ENCODE data around the gene ATXN7L1. TPM values are rescaled to one million over a fixed set of nuclear protein-coding genes. Genes with fewer than 3 reads are reported as not detected.

The ATXN7L1 gene
- total and polyA plus RNA-seq, 2 donors = 7.2 to 7.8 TPM

GRCh38 chr7:105840981-105841749 is 35.2 kb downstream of the ATXN7L1 start:
- no peaks in the 10 kb centered on the region for H3K27me3 ChIP-seq (ENCODE audit: control insufficient read depth in 2 of 2, insufficient read depth in 1 of 2, low read length in 1 of 2)
- peak overlapping the region in 1 of 2 donors; percentile 68 for H3K27ac ChIP-seq (ENCODE audit: low read depth in 1 of 2, low read length in 1 of 2)
- no peaks in the 10 kb centered on the region for H3K36me3 ChIP-seq (ENCODE audit: control insufficient read depth in 2 of 2, insufficient read depth in 2 of 2, low read length in 1 of 2)
- H3K4me1 ChIP-seq (ENCODE audit: control insufficient read depth in 2 of 2, insufficient read depth in 2 of 2, low read length in 2 of 2) = peaks cover 0 to 20% of the 10 kb centered on the region in 2 donors
- 95% methylated on average over 8 of the region's 8 CpGs for WGBS
- no peak overlapping the region for H3K4me3 ChIP-seq (ENCODE audit: low read length in 2 of 2)
- H3K9me3 ChIP-seq (ENCODE audit: control insufficient read depth in 2 of 2, insufficient read depth in 1 of 2, low read length in 1 of 2) = peaks cover 0 to 5% of the 10 kb centered on the region in 2 donors
- DNase-seq (ENCODE audit: low read depth in 6 of 9, low spot score in 9 of 9) = no peak

- no peak for DNase-seq (ENCODE audit: low read depth in 6 of 9, low spot score in 9 of 9)
- 97% methylated on average over 2 of the region's 2 CpGs for WGBS
- no peak overlapping the region for H3K4me3 ChIP-seq (ENCODE audit: low read length in 2 of 2)
- no peak overlapping the region for H3K27ac ChIP-seq (ENCODE audit: low read depth in 1 of 2, low read length in 1 of 2)
- H3K27me3 ChIP-seq (ENCODE audit: control insufficient read depth in 2 of 2, insufficient read depth in 1 of 2, low read length in 1 of 2) = no peaks in the 10 kb centered on the region
- H3K4me1 ChIP-seq (ENCODE audit: control insufficient read depth in 2 of 2, insufficient read depth in 2 of 2, low read length in 2 of 2) = peaks cover 0 to 20% of the 10 kb centered on the region in 2 donors
- H3K9me3 ChIP-seq (ENCODE audit: control insufficient read depth in 2 of 2, insufficient read depth in 1 of 2, low read length in 1 of 2) = peaks cover 0 to 5% of the 10 kb centered on the region in 2 donors
- H3K36me3 ChIP-seq (ENCODE audit: control insufficient read depth in 2 of 2, insufficient read depth in 2 of 2, low read length in 1 of 2) = no peaks in the 10 kb centered on the region
Measured at GRCh38 chr7:105839266-105839665, 37.1 kb downstream of the ATXN7L1 start.

GRCh38 chr7:105838627-105839231 is 37.7 kb downstream of the ATXN7L1 start:
- DNase-seq (ENCODE audit: low read depth in 6 of 9, low spot score in 9 of 9) = no peak
- WGBS = 89% methylated on average over 10 of the region's 10 CpGs
- H3K4me1 ChIP-seq (ENCODE audit: control insufficient read depth in 2 of 2, insufficient read depth in 2 of 2, low read length in 2 of 2) = peaks cover 0 to 20% of the 10 kb centered on the region in 2 donors
- peak overlapping the region in 1 of 2 donors; percentile 53 for H3K27ac ChIP-seq (ENCODE audit: low read depth in 1 of 2, low read length in 1 of 2)
- H3K36me3 ChIP-seq (ENCODE audit: control insufficient read depth in 2 of 2, insufficient read depth in 2 of 2, low read length in 1 of 2) = no peaks in the 10 kb centered on the region
- H3K9me3 ChIP-seq (ENCODE audit: control insufficient read depth in 2 of 2, insufficient read depth in 1 of 2, low read length in 1 of 2) = peaks cover 0 to 5% of the 10 kb centered on the region in 2 donors
- no peak overlapping the region for H3K4me3 ChIP-seq (ENCODE audit: low read length in 2 of 2)
- H3K27me3 ChIP-seq (ENCODE audit: control insufficient read depth in 2 of 2, insufficient read depth in 1 of 2, low read length in 1 of 2) = no peaks in the 10 kb centered on the region

- DNase-seq (ENCODE audit: low read depth in 6 of 9, low spot score in 9 of 9) = no peak
Measured at GRCh38 chr7:105837765-105838626, 38.4 kb downstream of the ATXN7L1 start.

DNA sequence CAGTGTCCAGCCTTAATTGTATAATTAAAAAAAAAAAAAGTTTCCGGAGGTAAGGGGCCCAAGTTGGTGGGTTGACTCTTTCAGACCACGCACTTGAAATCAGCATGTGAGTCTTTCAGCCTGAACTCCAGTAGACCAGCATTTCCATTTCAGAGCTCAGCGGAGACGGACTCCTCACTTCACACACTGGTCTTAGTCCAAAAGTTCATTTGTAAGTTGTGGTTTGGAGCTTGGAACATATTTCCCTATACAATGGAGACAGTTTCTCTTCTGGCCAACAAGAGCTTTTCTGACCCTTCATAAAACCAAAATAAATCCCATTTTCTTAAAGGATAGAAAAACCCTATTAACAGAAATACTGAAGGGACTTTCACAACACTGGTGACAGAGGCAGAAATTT is 41.0 kb downstream of the ATXN7L1 start:
- H3K27ac ChIP-seq (ENCODE audit: low read depth in 1 of 2, low read length in 1 of 2) = no peak overlapping the region

More at GRCh38 chr7:105837765-105838626, 38.4 kb downstream of the ATXN7L1 start:
- Histone ChIP-seq H3K36me3 (ENCODE audit: control insufficient read depth in 2 of 2, insufficient read depth in 2 of 2, low read length in 1 of 2) (no peaks in the 10 kb centered on the region), H3K4me1 (ENCODE audit: control insufficient read depth in 2 of 2, insufficient read depth in 2 of 2, low read length in 2 of 2) (peaks cover 0 to 20% of the 10 kb centered on the region in 2 donors), H3K9me3 (ENCODE audit: control insufficient read depth in 2 of 2, insufficient read depth in 1 of 2, low read length in 1 of 2) (no peaks in the 10 kb centered on the region), H3K27me3 (ENCODE audit: control insufficient read depth in 2 of 2, insufficient read depth in 1 of 2, low read length in 1 of 2) (no peaks in the 10 kb centered on the region), H3K4me3 (ENCODE audit: low read length in 2 of 2) (no peak overlapping the region), H3K27ac (ENCODE audit: low read depth in 1 of 2, low read length in 1 of 2) (peak overlapping the region in 1 of 2 donors; percentile 28)
- WGBS = 94% methylated on average over 22 of the region's 22 CpGs

DNA sequence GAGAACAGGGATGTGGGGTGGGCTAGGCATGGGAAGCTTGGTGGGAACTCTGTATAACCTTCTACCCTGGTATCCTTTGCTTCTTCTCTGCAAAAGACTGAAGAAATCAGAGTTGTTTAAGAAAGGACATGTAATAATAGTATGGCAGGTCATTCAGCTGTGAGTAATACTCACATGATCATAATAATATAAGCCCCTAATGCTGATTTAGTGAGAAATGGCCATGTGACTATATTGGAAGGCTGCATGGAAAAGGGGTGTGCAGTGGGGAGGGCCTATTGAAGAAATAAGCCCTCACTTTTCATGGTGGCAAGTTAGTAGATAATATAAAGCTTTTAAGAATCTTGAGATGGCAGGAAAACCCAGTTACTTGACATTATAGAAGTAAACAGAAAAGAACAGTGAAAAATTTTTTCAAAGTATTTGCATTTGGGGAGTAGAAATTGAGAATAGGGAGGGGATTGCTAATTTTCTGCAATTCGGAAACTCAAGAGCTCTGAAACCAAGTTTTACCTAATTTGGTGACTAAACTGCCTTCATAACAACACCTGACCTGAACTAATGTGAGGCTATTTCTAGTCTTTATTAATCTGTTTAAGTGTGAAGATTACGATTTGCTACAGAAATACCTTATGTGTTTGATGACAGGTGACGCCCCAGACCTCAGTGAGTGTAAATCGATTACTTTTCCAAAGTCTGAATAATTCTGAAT is 44.4 kb downstream of the ATXN7L1 start:
- Histone ChIP-seq H3K27ac (ENCODE audit: low read depth in 1 of 2, low read length in 1 of 2) (no peak overlapping the region), H3K36me3 (ENCODE audit: control insufficient read depth in 2 of 2, insufficient read depth in 2 of 2, low read length in 1 of 2) (no peaks in the 10 kb centered on the region), H3K4me1 (ENCODE audit: control insufficient read depth in 2 of 2, insufficient read depth in 2 of 2, low read length in 2 of 2) (peaks cover 0 to 6% of the 10 kb centered on the region in 2 donors), H3K27me3 (ENCODE audit: control insufficient read depth in 2 of 2, insufficient read depth in 1 of 2, low read length in 1 of 2) (no peaks in the 10 kb centered on the region), H3K9me3 (ENCODE audit: control insufficient read depth in 2 of 2, insufficient read depth in 1 of 2, low read length in 1 of 2) (no peaks in the 10 kb centered on the region), H3K4me3 (ENCODE audit: low read length in 2 of 2) (no peak overlapping the region)
- WGBS = 96% methylated on average over 4 of the region's 4 CpGs
- no peak for DNase-seq (ENCODE audit: low read depth in 6 of 9, low spot score in 9 of 9)

More for the DNA sequence above, 41.0 kb downstream of the ATXN7L1 start:
- Histone ChIP-seq H3K36me3 (ENCODE audit: control insufficient read depth in 2 of 2, insufficient read depth in 2 of 2, low read length in 1 of 2) (no peaks in the 10 kb centered on the region), H3K4me1 (ENCODE audit: control insufficient read depth in 2 of 2, insufficient read depth in 2 of 2, low read length in 2 of 2) (peaks cover 0 to 19% of the 10 kb centered on the region in 2 donors), H3K9me3 (ENCODE audit: control insufficient read depth in 2 of 2, insufficient read depth in 1 of 2, low read length in 1 of 2) (no peaks in the 10 kb centered on the region), H3K27me3 (ENCODE audit: control insufficient read depth in 2 of 2, insufficient read depth in 1 of 2, low read length in 1 of 2) (no peaks in the 10 kb centered on the region), H3K4me3 (ENCODE audit: low read length in 2 of 2) (no peak overlapping the region)
- WGBS = 99% methylated on average over 4 of the region's 4 CpGs
- DNase-seq (ENCODE audit: low read depth in 6 of 9, low spot score in 9 of 9) = no peak

- WGBS = 98% methylated on average over 3 of the region's 3 CpGs
- no peaks in the 10 kb centered on the region for H3K27me3 ChIP-seq (ENCODE audit: control insufficient read depth in 2 of 2, insufficient read depth in 1 of 2, low read length in 1 of 2)
- no peak for DNase-seq (ENCODE audit: low read depth in 6 of 9, low spot score in 9 of 9)
- no peaks in the 10 kb centered on the region for H3K9me3 ChIP-seq (ENCODE audit: control insufficient read depth in 2 of 2, insufficient read depth in 1 of 2, low read length in 1 of 2)
- H3K36me3 ChIP-seq (ENCODE audit: control insufficient read depth in 2 of 2, insufficient read depth in 2 of 2, low read length in 1 of 2) = no peaks in the 10 kb centered on the region
- H3K4me1 ChIP-seq (ENCODE audit: control insufficient read depth in 2 of 2, insufficient read depth in 2 of 2, low read length in 2 of 2) = peaks cover 0 to 6% of the 10 kb centered on the region in 2 donors
- no peak overlapping the region for H3K4me3 ChIP-seq (ENCODE audit: low read length in 2 of 2)
- H3K27ac ChIP-seq (ENCODE audit: low read depth in 1 of 2, low read length in 1 of 2) = no peak overlapping the region
Measured at GRCh38 chr7:105831302-105831620, 45.1 kb downstream of the ATXN7L1 start.

- H3K9me3 ChIP-seq (ENCODE audit: control insufficient read depth in 2 of 2, insufficient read depth in 1 of 2, low read length in 1 of 2) = no peaks in the 10 kb centered on the region
- no peak for DNase-seq (ENCODE audit: low read depth in 6 of 9, low spot score in 9 of 9)
- WGBS = 64% methylated on average over 6 of the region's 6 CpGs
- H3K27ac ChIP-seq (ENCODE audit: low read depth in 1 of 2, low read length in 1 of 2) = no peak overlapping the region
- H3K4me1 ChIP-seq (ENCODE audit: control insufficient read depth in 2 of 2, insufficient read depth in 2 of 2, low read length in 2 of 2) = peaks cover 0 to 6% of the 10 kb centered on the region in 2 donors
- H3K27me3 ChIP-seq (ENCODE audit: control insufficient read depth in 2 of 2, insufficient read depth in 1 of 2, low read length in 1 of 2) = no peaks in the 10 kb centered on the region
- H3K4me3 ChIP-seq (ENCODE audit: low read length in 2 of 2) = no peak overlapping the region
- H3K36me3 ChIP-seq (ENCODE audit: control insufficient read depth in 2 of 2, insufficient read depth in 2 of 2, low read length in 1 of 2) = no peaks in the 10 kb centered on the region
Measured at GRCh38 chr7:105830405-105831301, 45.7 kb downstream of the ATXN7L1 start.
